Spinal cord (tissue), 10 donors: ENCODE data around the gene MRPL17. TPM values are rescaled to one million over a fixed set of nuclear protein-coding genes. Genes with fewer than 3 reads are reported as not detected.

Experiments used
- DNase-seq, 6 donors: peaks; one replicate each; pipeline versions ENCODE4 v3.0.0 to v3.0.0-alpha.2; 2013 to 2015; ENCODE audit warnings: low spot score in 6 of 6, low read depth in 4 of 6
- H3K27ac ChIP-seq: one replicate; pipeline ENCODE4 v1.5.1; 2013; ENCODE audit warnings: low read depth, low read length, control low read depth
- H3K27me3 ChIP-seq: one replicate; pipeline ENCODE4 v1.6.1; 2013; ENCODE audit warnings: low read length; ENCODE audit not compliant: control insufficient read depth, insufficient read depth
- H3K36me3 ChIP-seq: one replicate; pipeline ENCODE4 v1.6.1; 2013; ENCODE audit warnings: low read length; ENCODE audit not compliant: control insufficient read depth, insufficient read depth
- H3K4me1 ChIP-seq: one replicate; pipeline ENCODE4 v1.6.1; 2013; ENCODE audit warnings: low read length; ENCODE audit not compliant: control insufficient read depth, insufficient read depth
- H3K4me3 ChIP-seq: one replicate; pipeline ENCODE4 v1.5.1; 2013; ENCODE audit warnings: low read depth, low read length, control low read depth
- H3K9me3 ChIP-seq: one replicate; pipeline ENCODE4 v1.6.1; 2013; ENCODE audit warnings: low read length; ENCODE audit not compliant: control insufficient read depth, insufficient read depth
- WGBS: methylation state at CpG from one replicate; pipeline ENCODE4 v1.1.5; 2013; ENCODE audit warnings: missing lambda C conversion rate; ENCODE audit not compliant: insufficient coverage; 5-methylcytosine and 5-hydroxymethylcytosine counted together
- polyA plus RNA-seq, 2 donors: library from polyadenylated mRNA; unstranded; fragments of 120-200 nt; gene quantifications; one replicate each; pipeline ENCODE4 v1.2.1, GENCODE V29; 2013; ENCODE audit not compliant: insufficient read length in 2 of 2
- total RNA-seq, 2 donors: library from RNA; depleted of rRNA in 1 of 2; stranded (reverse); fragments of 120-200 nt in 1 of 2; fragments of >200 nt in 1 of 2; gene quantifications; one replicate each; pipeline versions ENCODE4 v1.2.3 to v1.2.4, GENCODE V29; 2013 to 2014
- donor health status: healthy.

Gene MRPL17
- total and polyA plus RNA-seq, 4 donors = 21.6 to 53.8 (median 46.8) TPM

- Histone ChIP-seq H3K4me1 (peaks cover 28% of the 10 kb centered on the region), H3K4me3 (no peak overlapping the region), H3K27me3 (peaks cover 2% of the 10 kb centered on the region), H3K27ac (no peak overlapping the region), H3K36me3 (peaks cover 21% of the 10 kb centered on the region), H3K9me3 (no peaks in the 10 kb centered on the region)
- no peak for DNase-seq
Observed at GRCh38 chr11:6650104-6650503, 33.0 kb downstream of the MRPL17 start.

- Histone ChIP-seq H3K9me3 (no peaks in the 10 kb centered on the region), H3K27me3 (peaks cover 2% of the 10 kb centered on the region), H3K27ac (no peak overlapping the region), H3K4me3 (no peak overlapping the region), H3K4me1 (peaks cover 19% of the 10 kb centered on the region), H3K36me3 (peaks cover 21% of the 10 kb centered on the region)
- WGBS = 100% methylated on average over 1 of the region's 1 CpG
- DNase-seq = no peak
Observed at GRCh38 chr11:6648501-6648900, 34.6 kb downstream of the MRPL17 start.

DNA sequence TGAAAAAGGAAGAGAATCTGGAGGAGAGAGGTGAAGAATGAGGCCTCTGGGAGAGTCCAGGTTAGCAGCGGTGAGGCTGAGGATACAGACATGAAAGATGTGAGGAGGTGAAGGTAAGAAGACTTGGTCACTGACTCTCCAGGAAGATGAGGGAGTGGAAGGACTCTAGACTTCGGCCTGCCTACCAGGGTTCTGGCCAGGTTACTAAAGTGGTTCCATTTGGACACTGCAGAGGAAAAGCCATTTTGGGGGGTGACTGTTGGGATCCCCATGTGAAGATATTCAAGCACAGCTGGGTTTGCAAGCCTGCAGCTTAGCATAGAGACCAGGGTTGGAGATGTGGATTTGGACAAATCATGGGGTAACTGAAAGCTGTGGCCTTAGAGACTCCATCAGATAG is 35.3 kb downstream of the MRPL17 start:
- peaks cover 19% of the 10 kb centered on the region for H3K4me1 ChIP-seq
- peak overlapping the region; percentile 74 for H3K27ac ChIP-seq
- H3K27me3 ChIP-seq = peaks cover 2% of the 10 kb centered on the region
- WGBS = 88% methylated on average over 2 of the region's 2 CpGs
- no peak overlapping the region for H3K4me3 ChIP-seq
- H3K9me3 ChIP-seq = no peaks in the 10 kb centered on the region
- peaks cover 21% of the 10 kb centered on the region for H3K36me3 ChIP-seq
- no peak for DNase-seq

- Histone ChIP-seq H3K27me3 (peaks cover 2% of the 10 kb centered on the region), H3K9me3 (no peaks in the 10 kb centered on the region), H3K27ac (peak overlapping the region; percentile 74), H3K4me3 (no peak overlapping the region), H3K36me3 (peaks cover 21% of the 10 kb centered on the region), H3K4me1 (peaks cover 19% of the 10 kb centered on the region)
- 23% methylated on average over 4 of the region's 9 CpGs for WGBS
- peak in 4 of 6 donors; percentile 29 to 78 (median 53) for DNase-seq
Observed at GRCh38 chr11:6646918-6647679, 36.0 kb downstream of the MRPL17 start.

DNA sequence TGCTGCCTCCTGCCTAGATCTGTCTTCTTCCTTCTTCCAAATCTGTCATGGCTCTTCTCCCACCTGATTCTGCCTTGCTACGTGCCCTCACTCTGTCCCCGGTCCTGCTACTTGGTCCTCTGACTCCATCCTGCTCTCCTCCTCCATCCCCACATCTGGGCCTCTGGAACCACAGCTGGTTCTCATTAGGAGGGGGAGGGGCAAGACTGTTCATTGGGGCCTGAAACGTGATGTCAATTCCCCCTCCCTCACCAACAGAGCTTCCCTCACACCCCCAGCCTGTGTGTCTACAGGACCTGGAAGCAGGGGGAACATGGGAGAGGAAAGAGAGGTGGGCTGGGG is 36.6 kb downstream of the MRPL17 start:
- Histone ChIP-seq H3K36me3 (peaks cover 22% of the 10 kb centered on the region), H3K27ac (peak overlapping the region; percentile 74), H3K9me3 (no peaks in the 10 kb centered on the region), H3K27me3 (peaks cover 2% of the 10 kb centered on the region), H3K4me3 (no peak overlapping the region), H3K4me1 (peaks cover 20% of the 10 kb centered on the region)
- 50% methylated on average over 1 of the region's 3 CpGs for WGBS
- DNase-seq = peak in 1 of 6 donors; percentile 65

GRCh38 chr11:6646071-6646470 is 37.1 kb downstream of the MRPL17 start:
- no peak for DNase-seq
- Histone ChIP-seq H3K9me3 (no peaks in the 10 kb centered on the region), H3K27ac (peak overlapping the region; percentile 69), H3K4me1 (peaks cover 24% of the 10 kb centered on the region), H3K36me3 (peaks cover 25% of the 10 kb centered on the region), H3K27me3 (peaks cover 2% of the 10 kb centered on the region), H3K4me3 (no peak overlapping the region)
- WGBS = 80% methylated on average over 12 of the region's 12 CpGs

DNA sequence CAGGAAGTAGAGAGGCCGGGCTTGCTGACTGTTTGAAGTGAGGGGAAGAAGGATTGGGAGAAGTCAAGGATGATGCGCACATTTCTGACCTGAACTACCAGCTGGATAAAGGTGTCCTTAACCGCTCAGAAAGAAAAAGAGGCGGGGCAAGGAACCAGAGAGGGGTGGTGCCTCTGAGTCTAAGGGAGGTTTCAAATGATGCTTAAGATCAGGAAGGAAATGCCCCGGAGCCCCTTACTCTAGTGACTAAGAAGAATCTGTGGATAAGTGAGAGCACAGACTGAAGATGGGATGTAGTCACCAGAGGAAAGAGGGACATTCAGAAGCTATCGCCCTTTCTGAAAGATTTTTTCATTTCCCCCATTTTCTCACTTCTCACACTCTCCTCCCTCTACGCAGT is 40.2 kb downstream of the MRPL17 start:
- Histone ChIP-seq H3K36me3 (peaks cover 41% of the 10 kb centered on the region), H3K27me3 (no peaks in the 10 kb centered on the region), H3K4me1 (peaks cover 30% of the 10 kb centered on the region), H3K9me3 (no peaks in the 10 kb centered on the region), H3K4me3 (no peak overlapping the region), H3K27ac (no peak overlapping the region)
- WGBS = 76% methylated on average over 6 of the region's 7 CpGs
- DNase-seq = no peak

- 89% methylated on average over 26 of the region's 26 CpGs for WGBS
- H3K4me1 ChIP-seq = peaks cover 21% of the 10 kb centered on the region
- H3K9me3 ChIP-seq = no peaks in the 10 kb centered on the region
- H3K27me3 ChIP-seq = no peaks in the 10 kb centered on the region
- H3K36me3 ChIP-seq = peaks cover 40% of the 10 kb centered on the region
- H3K4me3 ChIP-seq = no peak overlapping the region
- H3K27ac ChIP-seq = no peak overlapping the region
- DNase-seq = no peak
Observed at GRCh38 chr11:6640985-6641701, 42.0 kb downstream of the MRPL17 start.

- Histone ChIP-seq H3K27ac (no peak overlapping the region), H3K4me1 (peaks cover 26% of the 10 kb centered on the region), H3K27me3 (no peaks in the 10 kb centered on the region), H3K4me3 (no peak overlapping the region), H3K9me3 (no peaks in the 10 kb centered on the region), H3K36me3 (peaks cover 38% of the 10 kb centered on the region)
- DNase-seq = no peak
- WGBS = 95% methylated on average over 36 of the region's 36 CpGs
Observed at GRCh38 chr11:6640036-6640984, 42.8 kb downstream of the MRPL17 start.
